WERI-Rb-1 (cell line): ENCODE data around the gene SLX1B.
"Not testable (repeated sequence)": the region's sequence is repeated elsewhere in the genome, so short reads cannot be mapped to it uniquely, and the experiment has no call there.

Experiments used
- DNase-seq: peaks from one replicate; pipeline ENCODE4 v3.0.0-alpha.2; 2020
- H3K27ac ChIP-seq: fragments of 250-450 bp; sonication (Bioruptor Pico); 2 replicates; pipeline ENCODE4 v1.5.1; 2020; ENCODE audit warnings: mild to moderate bottlenecking, moderate library complexity
- H3K27me3 ChIP-seq: fragments of 250-450 bp; sonication (Bioruptor Pico); 2 replicates; pipeline ENCODE4 v1.5.1; 2021; ENCODE audit warnings: mild to moderate bottlenecking, low read depth, moderate library complexity; ENCODE audit not compliant: insufficient read depth, severe bottlenecking
- H3K36me3 ChIP-seq: fragments of 250-450 bp; sonication (Bioruptor Pico); 2 replicates; pipeline ENCODE4 v1.5.1; 2020; ENCODE audit warnings: mild to moderate bottlenecking, moderate library complexity
- H3K4me3 ChIP-seq: 2 replicates; pipeline ENCODE4 v1.5.1; 2011; ENCODE audit warnings: low read depth, mild to moderate bottlenecking, control low read depth, low read length
- H3K9me3 ChIP-seq: fragments of 250-450 bp; sonication (Bioruptor Pico); 2 replicates; pipeline ENCODE4 v1.5.1; 2021; ENCODE audit warnings: mild to moderate bottlenecking, moderate library complexity; ENCODE audit not compliant: severe bottlenecking

SLX1B gene

GRCh38 chr16:29454269-29454668, at the start of gene SLX1B, which contains the start of gene BOLA2:
TSS of gene SLX1B (plus strand) at chr16:29454533.
TSS of gene BOLA2 (minus strand) at chr16:29454351. CDS start at chr16:29454253, 98 bp downstream.
- H3K27me3 ChIP-seq, H3K9me3 ChIP-seq, H3K36me3 ChIP-seq, DNase-seq, H3K27ac ChIP-seq, H3K4me3 ChIP-seq: not testable (repeated sequence)

- DNase-seq, H3K36me3 ChIP-seq, H3K4me3 ChIP-seq, H3K9me3 ChIP-seq, H3K27ac ChIP-seq, H3K27me3 ChIP-seq: not testable (repeated sequence)
Measured at GRCh38 chr16:29405249-29405648, 49.1 kb upstream of the SLX1B start.

- not testable (repeated sequence) for H3K36me3 ChIP-seq, H3K9me3 ChIP-seq, H3K27ac ChIP-seq, DNase-seq, H3K27me3 ChIP-seq, H3K4me3 ChIP-seq
Measured at GRCh38 chr16:29423587-29423986, 30.7 kb upstream of the SLX1B start.

- H3K36me3 ChIP-seq, H3K9me3 ChIP-seq, H3K4me3 ChIP-seq, H3K27ac ChIP-seq, DNase-seq, H3K27me3 ChIP-seq: not testable (repeated sequence)
Measured at GRCh38 chr16:29425390-29425789, 28.9 kb upstream of the SLX1B start.

GRCh38 chr16:29453754-29454153, 579 bp upstream of the SLX1B start:
- H3K27me3 ChIP-seq, DNase-seq, H3K9me3 ChIP-seq, H3K4me3 ChIP-seq, H3K27ac ChIP-seq, H3K36me3 ChIP-seq: not testable (repeated sequence)

GRCh38 chr16:29454828-29455227, 495 bp downstream of the SLX1B start:
- H3K9me3 ChIP-seq, H3K4me3 ChIP-seq: not testable (repeated sequence)

GRCh38 chr16:29457660-29458059, 3.3 kb downstream of the SLX1B start:
- not testable (repeated sequence) for H3K27me3 ChIP-seq, H3K4me3 ChIP-seq, DNase-seq, H3K36me3 ChIP-seq, H3K27ac ChIP-seq, H3K9me3 ChIP-seq

More at GRCh38 chr16:29454828-29455227, 495 bp downstream of the SLX1B start:
- H3K27me3 ChIP-seq, H3K36me3 ChIP-seq, H3K27ac ChIP-seq, DNase-seq: not testable (repeated sequence)

GRCh38 chr16:29459706-29460646, 5.6 kb downstream of the SLX1B start, which contains the start of gene SULT1A4:
TSS of gene SULT1A4 (plus strand) at chr16:29459913. CDS start at chr16:29461386, 1,473 bp downstream.
- not testable (repeated sequence) for H3K9me3 ChIP-seq

GRCh38 chr16:29460647-29461030, 6.3 kb downstream of the SLX1B start:
- not testable (repeated sequence) for DNase-seq

More at GRCh38 chr16:29459706-29460646, 5.6 kb downstream of the SLX1B start, which contains the start of gene SULT1A4:
- not testable (repeated sequence) for H3K36me3 ChIP-seq, H3K27me3 ChIP-seq, DNase-seq, H3K4me3 ChIP-seq, H3K27ac ChIP-seq

GRCh38 chr16:29465985-29466824, 11.9 kb downstream of the SLX1B start:
- H3K36me3 ChIP-seq, H3K27me3 ChIP-seq, H3K4me3 ChIP-seq, DNase-seq, H3K27ac ChIP-seq, H3K9me3 ChIP-seq: not testable (repeated sequence)

More at GRCh38 chr16:29460647-29461030, 6.3 kb downstream of the SLX1B start:
- H3K4me3 ChIP-seq, H3K9me3 ChIP-seq, H3K27me3 ChIP-seq, H3K36me3 ChIP-seq, H3K27ac ChIP-seq: not testable (repeated sequence)

GRCh38 chr16:29466904-29467303, 12.6 kb downstream of the SLX1B start:
- not testable (repeated sequence) for H3K9me3 ChIP-seq, H3K27ac ChIP-seq, H3K4me3 ChIP-seq, H3K36me3 ChIP-seq, DNase-seq, H3K27me3 ChIP-seq

- DNase-seq, H3K4me3 ChIP-seq, H3K36me3 ChIP-seq, H3K9me3 ChIP-seq, H3K27ac ChIP-seq, H3K27me3 ChIP-seq: not testable (repeated sequence)
Measured at GRCh38 chr16:29467654-29468366, 13.5 kb downstream of the SLX1B start.

GRCh38 chr16:29469660-29470059, 15.3 kb downstream of the SLX1B start:
- H3K9me3 ChIP-seq, H3K27me3 ChIP-seq, H3K36me3 ChIP-seq, H3K27ac ChIP-seq, H3K4me3 ChIP-seq: not testable (repeated sequence)
- DNase-seq: peak; percentile 5

GRCh38 chr16:29472065-29472464, 17.7 kb downstream of the SLX1B start:
- not testable (repeated sequence) for H3K36me3 ChIP-seq, H3K4me3 ChIP-seq, H3K27ac ChIP-seq, H3K27me3 ChIP-seq, DNase-seq, H3K9me3 ChIP-seq
